ENCODE data around the gene AKT1. TPM values are rescaled to one million over a fixed set of nuclear protein-coding genes. Genes with fewer than 3 reads are reported as not detected.
"Not testable (repeated sequence)": the region's sequence is repeated elsewhere in the genome, so short reads cannot be mapped to it uniquely, and the experiment has no call there.

The AKT1 gene
- total and polyA plus RNA-seq, 12 donors, result 95.7 to 152 (median 137) TPM

DNA sequence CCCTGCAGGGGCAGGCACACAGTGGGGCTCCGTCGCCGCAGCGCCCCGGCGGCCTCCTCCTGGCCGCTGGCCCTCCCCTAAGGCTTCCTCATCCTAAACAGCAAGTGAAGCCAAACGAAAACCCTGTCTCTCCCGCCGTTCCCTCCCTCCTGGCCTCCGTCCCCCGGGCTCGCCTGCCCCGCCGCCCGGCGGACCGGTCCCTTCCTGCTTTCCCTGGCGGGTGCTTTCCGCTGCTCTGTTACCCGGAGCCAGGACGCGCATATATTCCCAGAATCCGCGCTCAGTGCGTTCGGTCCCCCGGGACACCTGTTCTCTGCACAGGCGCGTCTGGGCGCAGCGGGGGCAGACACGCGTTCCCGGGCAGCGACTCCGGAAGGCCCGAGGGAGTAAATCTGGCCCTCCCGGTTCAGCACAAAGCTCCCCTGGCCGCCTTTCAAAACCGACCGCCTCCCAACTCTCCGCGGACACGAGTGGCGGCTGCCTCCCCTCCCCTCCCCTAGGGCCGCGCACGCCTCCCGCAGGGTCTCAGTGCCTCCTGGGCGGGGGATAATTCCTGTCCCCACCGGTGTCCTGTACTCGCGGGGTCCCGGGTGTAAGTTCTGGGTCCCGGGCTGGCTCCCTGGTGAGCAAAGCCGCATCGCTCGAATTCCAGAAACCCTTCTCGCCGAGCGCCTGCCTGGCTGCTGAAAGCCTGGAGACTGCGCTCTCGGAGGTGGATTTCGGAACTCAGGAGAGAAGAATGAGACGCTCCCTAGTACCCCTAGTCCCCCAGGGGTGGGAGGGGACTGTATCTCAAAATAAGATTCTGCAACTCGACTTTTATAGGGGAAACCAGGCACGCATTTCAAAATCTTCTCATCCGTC, 48.1 kb upstream of the AKT1 start:
- no peaks in the 10 kb centered on the region for H3K36me3 ChIP-seq
- TF ChIP-seq, protein P1, sequence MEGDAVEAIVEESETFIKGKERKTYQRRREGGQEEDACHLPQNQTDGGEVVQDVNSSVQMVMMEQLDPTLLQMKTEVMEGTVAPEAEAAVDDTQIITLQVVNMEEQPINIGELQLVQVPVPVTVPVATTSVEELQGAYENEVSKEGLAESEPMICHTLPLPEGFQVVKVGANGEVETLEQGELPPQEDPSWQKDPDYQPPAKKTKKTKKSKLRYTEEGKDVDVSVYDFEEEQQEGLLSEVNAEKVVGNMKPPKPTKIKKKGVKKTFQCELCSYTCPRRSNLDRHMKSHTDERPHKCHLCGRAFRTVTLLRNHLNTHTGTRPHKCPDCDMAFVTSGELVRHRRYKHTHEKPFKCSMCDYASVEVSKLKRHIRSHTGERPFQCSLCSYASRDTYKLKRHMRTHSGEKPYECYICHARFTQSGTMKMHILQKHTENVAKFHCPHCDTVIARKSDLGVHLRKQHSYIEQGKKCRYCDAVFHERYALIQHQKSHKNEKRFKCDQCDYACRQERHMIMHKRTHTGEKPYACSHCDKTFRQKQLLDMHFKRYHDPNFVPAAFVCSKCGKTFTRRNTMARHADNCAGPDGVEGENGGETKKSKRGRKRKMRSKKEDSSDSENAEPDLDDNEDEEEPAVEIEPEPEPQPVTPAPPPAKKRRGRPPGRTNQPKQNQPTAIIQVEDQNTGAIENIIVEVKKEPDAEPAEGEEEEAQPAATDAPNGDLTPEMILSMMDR (IDR thresholded peaks at IDR 0.05), result no peak
- H3K27ac ChIP-seq, result no peak overlapping the region
- intact Hi-C loops (cut with DNase I), result no loop called here
- peak in 1 of 2 donors; percentile 19 for DNase-seq
- 1% methylated on average over 67 to 69 of the region's 69 CpGs for WGBS, 2 donors
- H3K9me3 ChIP-seq, result no peaks in the 10 kb centered on the region
- peak; percentile 25 to 77 (median 65) for ATAC-seq
- H3K4me1 ChIP-seq, result peaks cover 5 to 20% (median 17%) of the 10 kb centered on the region in 9 donors
- H3K4me3 ChIP-seq, result peak overlapping the region; percentile 26 to 66 (median 46)
- peaks cover 2 to 77% (median 44%) of the 10 kb centered on the region in 7 donors for H3K27me3 ChIP-seq

- Histone ChIP-seq H3K36me3 (no peaks in the 10 kb centered on the region), H3K4me1 (peaks cover 5 to 20% (median 17%) of the 10 kb centered on the region in 9 donors), H3K4me3 (peak overlapping the region in 8 of 10 donors; percentile 38 to 66 (median 54)), H3K27ac (no peak overlapping the region), H3K27me3 (peaks cover 2 to 71% (median 44%) of the 10 kb centered on the region in 7 donors), H3K9me3 (no peaks in the 10 kb centered on the region)
- 31 to 34% methylated on average over 13 of the region's 13 CpGs for WGBS, 2 donors
- ATAC-seq, result no peak
- TF ChIP-seq, protein P1 (IDR thresholded peaks at IDR 0.05), result no peak
- intact Hi-C loops (cut with DNase I), result no loop called here
- no peak for DNase-seq
These were observed 47.5 kb upstream of the AKT1 start for GRCh38 chr14:104843006-104843405.

DNA sequence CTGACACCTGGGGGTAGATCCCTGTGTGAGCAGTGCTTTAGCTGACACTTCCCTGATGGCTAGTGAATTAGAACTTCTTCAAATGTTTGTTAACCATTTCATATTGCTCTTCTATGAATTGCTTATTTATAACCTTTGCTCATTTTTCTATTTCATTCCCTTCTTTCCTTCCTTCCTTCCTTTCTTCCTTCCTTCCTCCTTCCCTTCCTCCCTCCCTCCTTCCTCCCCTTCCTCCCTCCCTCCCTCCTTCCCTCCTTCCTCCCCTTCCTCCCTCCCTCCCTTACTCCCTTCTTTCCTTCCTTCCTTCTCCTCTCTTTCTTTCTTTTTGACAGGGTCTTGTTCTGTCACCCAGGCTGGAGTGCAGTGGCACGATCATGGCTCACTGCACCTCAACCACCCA, 46.2 kb upstream of the AKT1 start:
- Histone ChIP-seq H3K27me3 (peaks cover 2 to 59% (median 37%) of the 10 kb centered on the region in 7 donors), H3K27ac (no peak overlapping the region), H3K9me3 (no peaks in the 10 kb centered on the region), H3K36me3 (no peaks in the 10 kb centered on the region), H3K4me1 (peaks cover 5 to 20% (median 17%) of the 10 kb centered on the region in 9 donors), H3K4me3 (no peak overlapping the region)
- intact Hi-C loops (cut with DNase I), result no loop called here
- TF ChIP-seq, protein P1 (IDR thresholded peaks at IDR 0.05), result no peak
- ATAC-seq (no peak), DNase-seq (no peak)
- WGBS, 2 donors, result 44 to 66% methylated on average over 1 of the region's 1 CpG

DNA sequence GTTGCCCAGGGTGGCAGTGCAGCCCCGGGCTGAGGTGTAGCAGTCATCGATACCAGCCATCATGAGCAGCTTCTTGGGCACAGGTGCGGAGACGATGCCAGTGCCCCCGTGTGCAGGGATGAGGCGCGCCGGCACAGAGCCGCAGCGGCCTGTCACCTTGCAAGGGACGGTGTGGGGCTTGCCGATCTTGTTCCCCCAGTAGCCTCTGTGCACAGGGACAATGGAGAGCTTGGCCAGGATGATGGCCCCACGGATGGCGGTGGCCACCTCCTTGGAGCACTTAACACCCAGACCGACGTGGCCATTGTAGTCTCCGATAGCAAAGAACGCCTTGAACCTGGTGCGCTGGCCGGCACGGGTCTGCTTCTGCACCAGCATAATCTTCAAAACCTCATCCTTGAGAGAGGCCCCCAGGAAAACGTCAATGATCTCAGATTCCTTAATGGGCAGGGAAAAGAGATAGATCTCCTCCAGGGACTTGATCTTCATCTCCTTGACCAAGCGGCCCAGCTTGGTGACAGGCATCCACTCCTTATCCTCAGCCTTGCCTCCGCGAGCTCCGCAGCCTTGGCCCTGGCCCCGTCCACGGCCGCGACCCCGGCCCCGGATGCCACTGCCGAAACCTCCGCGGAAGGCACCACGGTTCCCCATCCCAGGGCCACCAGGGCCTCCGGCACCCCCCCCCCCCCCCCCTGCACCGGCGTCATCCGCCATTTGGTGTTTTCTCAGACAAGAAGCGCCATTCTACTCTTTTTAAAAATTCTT, 40.8 kb upstream of the AKT1 start:
- DNase-seq; H3K36me3 ChIP-seq; ATAC-seq; H3K4me1 ChIP-seq; H3K27ac ChIP-seq; H3K4me3 ChIP-seq; intact Hi-C loops (cut with DNase I); H3K9me3 ChIP-seq; H3K27me3 ChIP-seq: not testable (repeated sequence)
- WGBS, 2 donors, result 93% methylated on average over 29 to 39 of the region's 41 CpGs

All from heart right ventricle (tissue), 16 donors.